Head of caudate nucleus (tissue), 42 donors: Measurements from ENCODE around the gene HTT.
"Not testable (repeated sequence)": the region's sequence is repeated elsewhere in the genome, so short reads cannot be mapped to it uniquely, and the experiment has no call there.

Experiments used
- DNase-seq, 42 donors: peaks; one replicate each; pipeline versions ENCODE4 v3.0.0 to v3.0.0-alpha.2; 2020 to 2021; ENCODE audit warnings: mixed read lengths in 7 of 42
- intact Hi-C: fragments of 100-400 bp; cut with DNase I; formaldehyde crosslinking; loops from one replicate; pipeline ENCODE4 v1.15.0; 2022

Gene HTT

DNA sequence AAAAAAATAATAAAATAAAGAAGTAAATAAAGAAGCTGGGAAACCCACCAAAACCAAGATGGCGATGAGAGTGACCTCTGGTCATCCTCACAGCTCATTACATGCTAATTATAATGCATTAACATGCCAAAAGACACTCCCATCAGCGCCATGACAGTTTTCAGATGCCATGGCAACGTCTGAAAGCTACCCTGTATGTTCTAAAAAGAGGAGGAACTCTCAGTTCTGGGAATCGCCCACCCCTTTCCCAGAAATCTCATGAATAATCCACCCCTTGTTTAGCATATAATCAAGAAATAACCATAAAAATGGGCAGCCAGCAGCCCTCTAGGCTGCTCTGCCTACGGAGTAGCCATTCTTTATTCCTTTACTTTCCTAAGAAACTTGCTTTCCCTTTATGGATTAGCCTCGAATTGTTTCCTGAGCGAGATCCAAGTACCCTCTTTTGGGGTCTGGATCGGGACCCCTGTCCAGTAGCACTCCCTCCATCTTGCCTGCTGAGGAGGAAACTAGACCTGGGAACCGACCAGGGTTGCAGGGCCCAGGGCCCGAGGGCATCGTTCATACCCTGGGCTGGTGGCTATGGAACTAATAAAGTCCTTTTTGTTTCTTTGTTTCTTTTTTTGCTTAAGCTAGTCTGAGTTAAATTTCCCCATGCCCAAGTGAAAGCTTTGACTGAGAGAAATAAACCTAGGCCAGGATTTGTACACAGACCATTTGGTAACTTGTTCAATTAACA, 31.0 kb upstream of the HTT start:
- peak in 2 of 42 donors; percentile 25 to 48 for DNase-seq
- intact Hi-C loops: no loop called here

DNA sequence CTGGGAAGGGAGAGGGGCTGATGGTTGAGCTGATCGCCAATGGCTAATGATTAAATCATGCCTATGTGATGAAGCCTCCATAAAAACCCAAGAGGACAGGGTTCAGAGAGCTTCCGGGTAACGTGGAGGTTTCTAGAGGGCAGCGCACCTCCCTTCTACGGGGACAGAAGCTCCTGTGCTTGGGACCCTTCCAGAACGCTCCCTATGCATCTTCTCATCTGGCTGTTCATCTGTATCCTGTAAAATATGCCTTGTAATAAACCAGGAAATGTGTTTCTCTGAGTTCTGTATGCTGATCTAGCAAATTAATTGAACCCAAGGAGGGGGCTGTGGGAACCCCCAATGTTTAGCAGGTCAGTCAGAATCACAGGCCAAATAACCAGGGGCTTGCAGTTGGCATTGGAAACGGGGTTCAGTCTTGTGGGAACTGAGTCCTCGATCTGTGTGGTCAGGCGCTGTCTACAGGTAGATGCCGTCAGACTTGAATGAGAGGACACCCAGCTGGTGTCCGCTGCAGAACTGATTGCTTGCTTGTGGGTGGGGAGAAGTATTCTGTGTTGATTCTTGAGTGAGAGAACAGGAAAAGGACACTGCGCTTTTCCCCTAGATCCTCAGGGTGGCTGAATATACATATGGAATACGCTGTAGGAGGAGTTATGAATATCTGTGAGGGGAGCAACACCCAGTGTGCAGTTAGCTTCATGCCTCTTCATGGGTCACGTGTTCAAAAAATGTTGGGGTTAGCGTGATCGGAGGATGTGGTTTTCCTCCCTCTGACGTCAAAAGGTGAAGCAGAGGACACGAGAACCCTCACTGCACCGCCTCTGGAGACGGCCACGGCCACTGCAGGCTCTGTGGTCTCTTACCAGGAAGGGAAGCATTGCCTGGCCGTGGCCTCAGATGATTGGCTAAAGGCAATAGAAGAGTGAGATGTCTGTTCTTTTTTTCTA, 29.3 kb upstream of the HTT start:
- intact Hi-C loops: no loop called here
- peak in 19 of 42 donors; percentile 12 to 79 (median 41) for DNase-seq

DNA sequence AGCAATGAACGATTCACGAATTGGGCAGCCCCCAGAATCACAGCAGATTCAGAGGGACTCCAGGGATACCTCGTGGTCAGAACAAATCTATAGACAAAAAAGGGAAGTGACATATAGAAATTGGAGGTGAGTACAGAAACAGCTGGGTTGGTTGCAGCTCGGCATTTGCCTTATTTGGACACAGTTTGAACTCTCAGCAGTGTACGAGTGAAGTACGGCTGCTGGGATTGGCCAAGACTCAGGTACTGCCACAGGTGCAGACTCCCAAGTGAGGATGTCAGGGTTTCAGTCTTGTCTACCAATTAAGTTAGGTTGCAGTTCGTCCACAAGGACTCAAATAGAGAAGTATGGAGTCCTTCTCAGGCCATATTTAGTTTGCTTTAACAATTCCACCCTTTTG, 28.3 kb upstream of the HTT start:
- intact Hi-C loops: no loop called here

GRCh38 chr4:3046623-3047022, 27.9 kb upstream of the HTT start:
- intact Hi-C loops: no loop called here
- peak in 1 of 42 donors; percentile 10 for DNase-seq

More for the DNA sequence above, 28.3 kb upstream of the HTT start:
- DNase-seq: peak in 1 of 42 donors; percentile 3

DNA sequence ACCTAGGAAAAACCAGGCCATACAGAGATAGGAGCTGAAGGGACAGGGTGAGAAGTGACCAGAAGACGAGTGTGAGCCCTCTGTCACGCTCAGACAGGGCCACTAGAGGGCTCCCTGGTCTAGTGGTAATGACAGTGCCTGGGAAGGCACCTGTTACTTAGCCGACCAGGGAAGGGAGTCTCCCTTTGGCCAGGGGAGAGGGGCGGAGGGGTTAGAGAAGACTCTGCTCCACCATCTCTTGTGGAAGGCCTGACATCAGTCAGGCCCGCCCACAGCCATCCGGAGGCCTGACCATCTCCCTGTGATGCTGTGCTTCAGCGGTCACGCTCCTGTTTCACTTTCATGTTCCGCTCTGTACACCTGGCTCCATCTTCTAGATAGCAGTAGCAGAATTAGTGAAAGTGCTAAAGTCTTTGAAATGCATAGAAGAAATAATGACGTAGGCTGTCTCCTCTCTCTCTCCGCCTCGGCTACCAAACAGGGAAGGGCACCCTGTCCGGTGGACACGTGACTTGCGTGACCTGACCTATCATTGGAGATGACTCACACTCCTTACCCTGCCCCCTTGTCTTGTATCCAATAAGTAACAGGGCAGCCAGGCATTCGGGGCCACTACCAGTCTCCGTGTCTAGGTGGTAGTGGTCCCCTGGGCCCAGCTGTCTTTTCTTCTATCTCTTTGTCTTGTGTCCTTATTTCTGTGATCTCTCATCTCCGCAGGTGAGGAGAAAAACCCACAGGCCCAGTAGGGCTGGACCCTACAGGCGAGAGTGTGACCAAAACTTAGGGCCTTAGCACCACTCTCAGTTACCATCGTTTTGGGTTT, 26.8 kb upstream of the HTT start:
- intact Hi-C loops: no loop called here
- peak in 41 of 42 donors; percentile 43 to 88 (median 73) for DNase-seq

DNA sequence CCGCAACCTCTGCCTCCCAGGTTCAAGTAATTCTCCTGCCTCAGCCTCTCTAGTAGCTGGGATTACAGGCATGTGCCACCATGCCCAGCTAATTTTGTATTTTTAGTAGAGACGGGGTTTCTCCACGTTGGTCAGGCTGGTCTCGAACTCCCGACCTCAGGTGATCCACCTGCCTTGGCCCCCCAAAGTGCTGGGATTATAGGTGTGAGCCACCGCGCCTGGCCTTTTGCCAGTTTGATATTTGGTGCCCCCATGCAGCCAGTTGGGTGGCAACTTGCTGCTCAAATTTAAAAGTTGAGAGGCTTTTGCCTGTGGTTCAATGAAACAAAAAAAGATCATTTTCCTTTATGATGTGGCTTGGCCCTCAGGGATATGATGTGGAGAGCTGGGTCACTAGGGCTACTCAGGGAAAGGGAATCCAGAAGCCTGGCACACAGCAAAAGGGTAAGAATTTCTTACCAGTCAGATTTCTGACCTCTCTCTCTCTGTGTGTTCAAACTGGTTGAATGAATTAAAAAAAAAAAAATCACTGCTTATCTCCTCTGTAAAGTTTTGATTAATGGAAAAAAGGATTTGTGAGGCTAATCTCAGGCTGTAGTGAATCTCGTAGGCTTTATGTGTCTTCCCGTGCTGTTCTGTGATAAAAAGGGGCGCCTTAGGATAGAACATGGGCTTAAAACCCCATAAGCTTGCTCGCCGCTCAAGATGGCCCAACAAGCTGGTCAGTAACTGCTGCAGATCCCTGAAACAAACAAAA, 23.2 kb upstream of the HTT start:
- intact Hi-C loops: not testable (repeated sequence)
- peak in 1 of 42 donors; percentile 25 for DNase-seq

DNA sequence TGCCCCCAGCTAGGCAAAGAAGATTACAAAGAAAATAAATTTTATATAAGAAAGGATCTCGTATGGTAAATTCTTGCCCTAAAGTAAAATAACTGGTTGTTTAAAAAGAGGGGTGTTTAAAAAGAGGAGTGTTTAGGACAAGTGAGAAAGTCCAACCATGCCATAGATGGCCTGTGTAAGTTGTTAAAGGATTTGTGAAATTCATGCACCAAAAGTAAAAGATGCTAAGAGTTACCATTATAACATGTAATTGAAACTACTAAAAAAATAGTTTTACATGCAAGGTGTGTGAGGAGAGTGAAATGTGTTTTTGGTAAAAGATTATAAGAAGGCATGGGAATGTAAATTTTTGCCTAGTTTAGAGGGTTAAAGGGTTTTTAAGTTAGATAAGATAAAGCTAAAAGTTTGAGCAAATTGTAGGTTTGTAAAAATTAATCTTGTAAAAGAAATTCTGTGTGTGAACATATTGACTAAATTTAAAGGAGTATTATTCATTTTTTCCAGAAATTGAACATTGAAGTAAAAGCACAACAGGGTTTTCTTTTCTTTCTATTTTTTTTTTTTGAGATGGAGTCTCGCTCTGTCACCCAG, 20.2 kb upstream of the HTT start:
- intact Hi-C loops: no loop called here

GRCh38 chr4:3059943-3060342, 14.5 kb upstream of the HTT start:
- no peak for DNase-seq
- intact Hi-C loops: no loop called here

More for the DNA sequence above, 20.2 kb upstream of the HTT start:
- no peak for DNase-seq

GRCh38 chr4:3060946-3061345, 13.5 kb upstream of the HTT start:
- intact Hi-C loops: no loop called here
- DNase-seq: no peak

- DNase-seq: no peak
- intact Hi-C loops: no loop called here
Measured at GRCh38 chr4:3062471-3062870, 12.0 kb upstream of the HTT start.

DNA sequence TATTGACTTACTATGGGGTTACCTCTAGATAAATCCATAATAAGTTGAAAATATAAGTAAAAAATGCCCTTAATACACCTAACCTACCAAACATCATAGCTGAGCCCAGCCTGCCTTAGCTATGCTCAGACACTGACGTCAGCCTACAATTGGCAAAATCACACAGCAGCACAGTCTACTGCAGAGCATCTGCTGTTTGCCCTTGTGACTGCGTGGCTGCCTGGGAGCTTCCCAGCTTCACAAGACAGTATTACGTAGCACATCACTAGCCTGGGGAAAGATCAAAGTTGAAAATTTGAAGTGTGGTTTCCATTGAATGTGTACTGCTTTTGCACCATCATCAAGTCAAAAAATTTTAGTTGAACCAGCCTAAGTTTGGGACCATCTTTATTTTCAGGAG, 8.9 kb upstream of the HTT start:
- no peak for DNase-seq

GRCh38 chr4:3066836-3067400, 7.6 kb upstream of the HTT start:
- peak in 1 of 42 donors; percentile 13 for DNase-seq
- intact Hi-C loops: no loop called here

More for the DNA sequence above, 8.9 kb upstream of the HTT start:
- intact Hi-C loops: no loop called here

GRCh38 chr4:3067473-3068001, 6.9 kb upstream of the HTT start:
- peak in 1 of 42 donors; percentile 25 for DNase-seq
- intact Hi-C loops: no loop called here

GRCh38 chr4:3069661-3070199, 4.8 kb upstream of the HTT start:
- intact Hi-C loops: no loop called here
- DNase-seq: no peak

DNA sequence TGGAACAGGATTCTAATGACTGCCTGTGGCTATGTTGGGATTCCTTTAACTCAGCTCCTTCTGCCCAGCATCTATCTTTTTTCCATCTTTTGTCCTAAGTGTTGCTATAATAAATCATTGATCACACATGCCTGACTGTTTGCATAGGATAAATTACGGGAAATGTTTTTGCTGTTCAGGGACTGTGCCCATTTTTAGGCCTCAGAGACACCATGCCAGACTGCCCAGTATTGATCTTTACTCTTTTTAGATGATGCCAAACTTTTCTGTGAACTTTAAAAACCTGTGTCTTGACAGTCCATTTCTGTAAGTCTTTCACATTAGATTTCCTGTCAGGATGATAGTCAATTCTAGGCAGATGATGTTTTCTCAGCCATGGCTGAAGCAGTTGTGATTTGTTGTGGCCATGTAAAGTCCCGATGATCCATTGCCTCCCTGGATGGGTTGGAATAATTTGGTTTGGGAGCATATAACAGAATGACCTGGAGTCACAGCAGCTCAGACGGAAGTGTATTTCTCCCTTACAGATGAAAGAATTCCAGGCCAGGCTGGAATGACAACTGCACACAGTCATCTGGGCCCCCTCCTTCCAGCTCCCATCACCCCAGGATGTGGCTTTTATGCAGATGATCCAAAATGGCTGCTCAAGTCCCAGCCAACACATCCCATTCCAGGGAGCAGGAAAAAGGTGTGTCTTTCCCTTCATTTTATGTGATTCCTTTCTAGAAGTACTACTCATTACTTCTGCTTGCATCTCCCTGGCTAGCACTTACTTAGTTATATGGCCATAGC, 3.6 kb upstream of the HTT start:
- intact Hi-C loops: no loop called here
- no peak for DNase-seq

DNA sequence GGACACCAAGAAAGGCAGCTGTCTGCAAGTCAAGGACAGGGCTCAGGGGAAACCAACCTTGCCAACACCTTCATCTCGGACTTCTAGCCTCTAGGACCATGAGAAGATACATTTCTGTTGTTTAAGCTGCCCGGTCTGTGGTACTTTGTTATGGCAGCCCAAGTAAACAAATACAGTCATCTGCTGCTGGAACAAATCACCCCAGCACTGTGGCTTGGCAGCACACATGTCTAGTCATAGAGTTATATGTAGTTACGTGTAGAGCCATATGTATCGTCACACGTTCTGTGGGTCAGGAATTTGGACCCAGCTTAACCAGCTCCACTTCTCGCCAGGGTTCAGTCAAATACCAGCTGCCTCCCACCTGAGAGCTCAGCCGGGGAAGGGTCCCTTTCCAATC, 2.7 kb upstream of the HTT start:
- intact Hi-C loops: no loop called here
- DNase-seq: no peak
